ENCODE data around the gene SPTBN1.

- TF ChIP-seq CTCF (conservative IDR thresholded peaks at IDR 0.05; ENCODE audit: low read depth in 2 of 2): no peak
- TF ChIP-seq REST (IDR thresholded peaks at IDR 0.05; ENCODE audit: unreplicated experiment): no peak
- no peak for TF ChIP-seq EZH2 (IDR thresholded peaks at IDR 0.05; ENCODE audit: low read depth, unreplicated experiment)
Measured at GRCh38 chr2:54478899-54479298, 22.8 kb downstream of the SPTBN1 start.

All from GM23338 (cell line).